Liver (tissue), 9 donors: ENCODE data around the gene TLL2. TPM values are rescaled to one million over a fixed set of nuclear protein-coding genes. Genes with fewer than 3 reads are reported as not detected.

Experiments used
- DNase-seq: peaks from one replicate; pipeline ENCODE4 v3.0.0-alpha.2; 2017; ENCODE audit warnings: low spot score
- H3K27ac ChIP-seq, 2 donors: one replicate each; pipeline ENCODE4 v1.7.0; 2013; ENCODE audit warnings: inconsistent platforms in 2 of 2, low read length in 2 of 2, control low read depth in 1 of 2, low read depth in 1 of 2, mild to moderate bottlenecking in 1 of 2
- H3K27me3 ChIP-seq, 4 donors: one replicate each; pipeline versions ENCODE4 v1.6.1 to v1.7.0; 2013; ENCODE audit warnings: low read length in 3 of 4, inconsistent platforms in 1 of 4, mild to moderate bottlenecking in 1 of 4, moderate library complexity in 1 of 4; ENCODE audit not compliant: control insufficient read depth in 4 of 4, insufficient read depth in 4 of 4
- H3K36me3 ChIP-seq, 4 donors: one replicate each; pipeline versions ENCODE4 v1.6.1 to v1.7.0; 2013; ENCODE audit warnings: low read length in 3 of 4, mild to moderate bottlenecking in 3 of 4, low read depth in 1 of 4, moderate library complexity in 1 of 4; ENCODE audit not compliant: control insufficient read depth in 4 of 4, insufficient read depth in 3 of 4
- H3K4me1 ChIP-seq, 4 donors: one replicate each; pipeline versions ENCODE4 v1.6.1 to v1.7.0; 2013; ENCODE audit warnings: low read length in 3 of 4, mild to moderate bottlenecking in 3 of 4, moderate library complexity in 1 of 4; ENCODE audit not compliant: control insufficient read depth in 4 of 4, insufficient read depth in 4 of 4
- H3K4me3 ChIP-seq, 3 donors: one replicate each; pipeline versions ENCODE4 v1.6.1 to v1.7.0; 2013; ENCODE audit warnings: low read length in 3 of 3, control low read depth in 1 of 3, low read depth in 1 of 3, mild to moderate bottlenecking in 1 of 3
- H3K9ac ChIP-seq, 2 donors: one replicate each; pipeline ENCODE4 v1.7.0; 2013; ENCODE audit warnings: low read length in 2 of 2, mild to moderate bottlenecking in 2 of 2, moderate library complexity in 2 of 2, control low read depth in 1 of 2, low read depth in 1 of 2
- H3K9me3 ChIP-seq, 4 donors: one replicate each; pipeline versions ENCODE4 v1.6.1 to v1.7.0; 2013; ENCODE audit warnings: low read length in 3 of 4; ENCODE audit not compliant: control insufficient read depth in 4 of 4
- EGR1 ChIP-seq, 2 donors: IDR thresholded peaks; 2 replicates each; pipeline ENCODE4 v1.6.1; 2016 to 2018; ENCODE audit warnings: antibody characterized with exemption in 2 of 2, low read depth in 2 of 2
- FOXA1 ChIP-seq: IDR thresholded peaks from 2 replicates; pipeline ENCODE4 v1.6.1; 2016; ENCODE audit warnings: antibody characterized with exemption
- FOXA2 ChIP-seq: IDR thresholded peaks from 2 replicates; pipeline ENCODE4 v1.6.1; 2016; ENCODE audit warnings: antibody characterized with exemption
- GABPA ChIP-seq, 2 donors: IDR thresholded peaks in 1 of 2; conservative IDR thresholded peaks in 1 of 2; 2 replicates each; pipeline ENCODE4 v1.6.1; 2016; ENCODE audit warnings: antibody characterized with exemption in 2 of 2, mild to moderate bottlenecking in 1 of 2, moderate library complexity in 1 of 2
- HNF4A ChIP-seq, 2 donors: conservative IDR thresholded peaks; 2 replicates each; pipeline ENCODE4 v1.6.1; 2016; ENCODE audit warnings: antibody characterized with exemption in 2 of 2, mild to moderate bottlenecking in 2 of 2
- HNF4G ChIP-seq: IDR thresholded peaks from 2 replicates; pipeline ENCODE4 v1.6.1; 2016; ENCODE audit warnings: antibody characterized with exemption
- JUND ChIP-seq, 2 donors: IDR thresholded peaks; 2 replicates each; pipeline ENCODE4 v1.6.1; 2016; ENCODE audit warnings: antibody characterized with exemption in 2 of 2
- MAX ChIP-seq: IDR thresholded peaks from 2 replicates; pipeline ENCODE4 v1.6.1; 2016; ENCODE audit warnings: antibody characterized with exemption
- NR2F2 ChIP-seq: IDR thresholded peaks from 2 replicates; pipeline ENCODE4 v1.6.1; 2016; ENCODE audit warnings: antibody characterized with exemption
- RAD21 ChIP-seq, 2 donors: IDR thresholded peaks; 2 replicates each; pipeline ENCODE4 v1.6.1; 2016; ENCODE audit warnings: antibody characterized with exemption in 2 of 2, mild to moderate bottlenecking in 2 of 2
- REST ChIP-seq: IDR thresholded peaks from 2 replicates; pipeline ENCODE4 v1.6.1; 2016; ENCODE audit warnings: antibody characterized with exemption, mild to moderate bottlenecking
- RXRA ChIP-seq, 2 donors: IDR thresholded peaks; 2 replicates each; pipeline ENCODE4 v1.6.1; 2017 to 2018; ENCODE audit warnings: antibody characterized with exemption in 2 of 2, mild to moderate bottlenecking in 1 of 2
- SP1 ChIP-seq: IDR thresholded peaks from 2 replicates; pipeline ENCODE4 v1.6.1; 2018; ENCODE audit warnings: antibody characterized with exemption, mild to moderate bottlenecking
- YY1 ChIP-seq: IDR thresholded peaks from 2 replicates; pipeline ENCODE4 v1.6.1; 2016; ENCODE audit warnings: antibody characterized with exemption, mild to moderate bottlenecking
- ZBTB33 ChIP-seq: IDR thresholded peaks from 2 replicates; pipeline ENCODE4 v1.6.1; 2016; ENCODE audit warnings: antibody characterized with exemption
- WGBS: extraction: QIAGEN DNeasy Blood & Tissue Kit; methylation state at CpG from one replicate; pipeline ENCODE4 v1.1.7; 2013; 5-methylcytosine and 5-hydroxymethylcytosine counted together
- polyA plus RNA-seq, 2 donors: library from polyadenylated mRNA; stranded (reverse) in 1 of 2; unstranded in 1 of 2; fragments of 200-250 nt in 1 of 2; fragments of >200 nt in 1 of 2; fragmentation: Nextera tagmentation in 1 of 2; extraction: Ambion mirVana in 1 of 2; gene quantifications; one replicate each; pipeline versions ENCODE4 v1.2.1 to v1.2.3, GENCODE V29; 2013 to 2015
- total RNA-seq, 2 donors: library from RNA; depleted of rRNA; stranded (reverse); fragments of >200 nt; gene quantifications; one replicate each; pipeline ENCODE4 v1.2.3, GENCODE V29; 2014
- TF ChIP-seq, protein P1 (sequence below): fragments of 150-350 bp; IDR thresholded peaks from 2 replicates; pipeline ENCODE4 v1.5.1; 2017; ENCODE audit warnings: improper control_type of control experiment, low read depth, low read length; ENCODE audit not compliant: missing input control
- TF ChIP-seq, protein P2 (sequence below): IDR thresholded peaks from 2 replicates; pipeline ENCODE4 v1.6.1; 2016; ENCODE audit warnings: antibody characterized with exemption
- donor health status: healthy.
- donor health status: healthy.
- donor health status: healthy.
- donor health status: healthy.
- donor health status: healthy.

The TLL2 gene
- total and polyA plus RNA-seq, 4 donors = 0.06 to 0.19 (median 0.08) TPM; not detected in 1

GRCh38 chr10:96374639-96374984 is 139.1 kb downstream of the TLL2 start:
- H3K36me3 ChIP-seq = no peaks in the 10 kb centered on the region
- no peak for TF ChIP-seq MAX
- no peak for TF ChIP-seq EGR1 (IDR thresholded peaks at IDR 0.05; ENCODE audit: low read depth in 2 of 2)
- no peak for TF ChIP-seq FOXA1
- no peak for TF ChIP-seq JUND (IDR thresholded peaks at IDR 0.05)
- no peak for TF ChIP-seq ZBTB33
- no peak for TF ChIP-seq RXRA (IDR thresholded peaks at IDR 0.05)
- TF ChIP-seq GABPA (IDR thresholded peaks at IDR 0.05 in 1 of 2, conservative IDR thresholded peaks at IDR 0.05 in 1 of 2) = no peak
- TF ChIP-seq REST = no peak
- no peak for TF ChIP-seq HNF4G
- TF ChIP-seq, protein P1, sequence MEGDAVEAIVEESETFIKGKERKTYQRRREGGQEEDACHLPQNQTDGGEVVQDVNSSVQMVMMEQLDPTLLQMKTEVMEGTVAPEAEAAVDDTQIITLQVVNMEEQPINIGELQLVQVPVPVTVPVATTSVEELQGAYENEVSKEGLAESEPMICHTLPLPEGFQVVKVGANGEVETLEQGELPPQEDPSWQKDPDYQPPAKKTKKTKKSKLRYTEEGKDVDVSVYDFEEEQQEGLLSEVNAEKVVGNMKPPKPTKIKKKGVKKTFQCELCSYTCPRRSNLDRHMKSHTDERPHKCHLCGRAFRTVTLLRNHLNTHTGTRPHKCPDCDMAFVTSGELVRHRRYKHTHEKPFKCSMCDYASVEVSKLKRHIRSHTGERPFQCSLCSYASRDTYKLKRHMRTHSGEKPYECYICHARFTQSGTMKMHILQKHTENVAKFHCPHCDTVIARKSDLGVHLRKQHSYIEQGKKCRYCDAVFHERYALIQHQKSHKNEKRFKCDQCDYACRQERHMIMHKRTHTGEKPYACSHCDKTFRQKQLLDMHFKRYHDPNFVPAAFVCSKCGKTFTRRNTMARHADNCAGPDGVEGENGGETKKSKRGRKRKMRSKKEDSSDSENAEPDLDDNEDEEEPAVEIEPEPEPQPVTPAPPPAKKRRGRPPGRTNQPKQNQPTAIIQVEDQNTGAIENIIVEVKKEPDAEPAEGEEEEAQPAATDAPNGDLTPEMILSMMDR = no peak
- TF ChIP-seq, protein P2, sequence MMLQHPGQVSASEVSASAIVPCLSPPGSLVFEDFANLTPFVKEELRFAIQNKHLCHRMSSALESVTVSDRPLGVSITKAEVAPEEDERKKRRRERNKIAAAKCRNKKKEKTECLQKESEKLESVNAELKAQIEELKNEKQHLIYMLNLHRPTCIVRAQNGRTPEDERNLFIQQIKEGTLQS = no peak
- TF ChIP-seq SP1 = no peak
- H3K4me1 ChIP-seq = peaks cover 0 to 10% (median 6%) of the 10 kb centered on the region in 4 donors
- no peaks in the 10 kb centered on the region for H3K9me3 ChIP-seq
- WGBS = 22% methylated on average over 9 of the region's 9 CpGs
- H3K9ac ChIP-seq = no peak overlapping the region
- H3K27me3 ChIP-seq = no peaks in the 10 kb centered on the region
- DNase-seq = no peak
- H3K27ac ChIP-seq = no peak overlapping the region
- peak overlapping the region in 1 of 3 donors; percentile 37 for H3K4me3 ChIP-seq

DNA sequence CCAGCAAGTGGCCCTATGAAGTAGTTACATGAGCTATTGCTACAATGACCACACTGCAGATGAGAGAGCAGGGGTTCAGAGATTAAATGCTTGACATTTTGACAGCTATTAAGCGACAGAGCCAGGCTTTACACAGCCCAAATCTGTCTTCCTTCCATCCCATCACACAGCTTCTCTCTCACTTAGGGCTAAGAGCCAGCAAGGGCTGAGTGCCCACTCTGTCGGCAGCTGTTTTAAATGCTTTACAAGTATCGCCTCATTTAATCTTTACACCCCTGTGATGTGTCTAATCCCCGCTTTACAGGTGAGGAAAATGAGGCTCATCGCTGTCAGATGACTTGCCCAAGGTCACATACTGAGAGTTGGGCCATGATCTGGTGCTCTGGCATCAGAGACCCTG is 139.7 kb downstream of the TLL2 start:
- Histone ChIP-seq H3K27ac (no peak overlapping the region), H3K27me3 (no peaks in the 10 kb centered on the region), H3K4me1 (peaks cover 0 to 10% (median 6%) of the 10 kb centered on the region in 4 donors), H3K36me3 (no peaks in the 10 kb centered on the region), H3K9me3 (no peaks in the 10 kb centered on the region), H3K9ac (no peak overlapping the region), H3K4me3 (no peak overlapping the region)
- WGBS = 90% methylated on average over 5 of the region's 5 CpGs
- no peak for DNase-seq
- TF ChIP-seq HNF4A (conservative IDR thresholded peaks at IDR 0.05) = no peak
- no peak for TF ChIP-seq ZBTB33
- no peak for TF ChIP-seq NR2F2
- no peak for TF ChIP-seq YY1
- TF ChIP-seq FOXA2 = no peak
- TF ChIP-seq GABPA (IDR thresholded peaks at IDR 0.05 in 1 of 2, conservative IDR thresholded peaks at IDR 0.05 in 1 of 2) = no peak
- no peak for TF ChIP-seq FOXA1
- no peak for TF ChIP-seq REST
- no peak for TF ChIP-seq EGR1 (IDR thresholded peaks at IDR 0.05; ENCODE audit: low read depth in 2 of 2)
- no peak for TF ChIP-seq RXRA (IDR thresholded peaks at IDR 0.05)
- TF ChIP-seq HNF4G = no peak
- TF ChIP-seq RAD21 (IDR thresholded peaks at IDR 0.05) = no peak
- TF ChIP-seq MAX = no peak
- TF ChIP-seq JUND (IDR thresholded peaks at IDR 0.05) = no peak
- TF ChIP-seq, protein P2 = no peak
